Suppressor macrophage treated with lipopolysaccharide for 1 hour (primary cell): ENCODE measurements around the gene UBR4.
"Not testable (repeated sequence)": the region's sequence is repeated elsewhere in the genome, so short reads cannot be mapped to it uniquely, and the experiment has no call there.

Experiments
- DNase-seq, 3 donors: peaks; one replicate each; pipeline ENCODE4 v3.0.0-alpha.2; 2020 to 2022

Gene UBR4

GRCh38 chr1:19209990-19210771, at the start of gene UBR4:
TSS of gene UBR4 (minus strand) at chr1:19210266. CDS start at chr1:19210248, 18 bp downstream.
- peak; percentile 97 to 99 (median 99) for DNase-seq

GRCh38 chr1:19258353-19258752, 48.3 kb upstream of the UBR4 start:
- DNase-seq = no peak

DNA sequence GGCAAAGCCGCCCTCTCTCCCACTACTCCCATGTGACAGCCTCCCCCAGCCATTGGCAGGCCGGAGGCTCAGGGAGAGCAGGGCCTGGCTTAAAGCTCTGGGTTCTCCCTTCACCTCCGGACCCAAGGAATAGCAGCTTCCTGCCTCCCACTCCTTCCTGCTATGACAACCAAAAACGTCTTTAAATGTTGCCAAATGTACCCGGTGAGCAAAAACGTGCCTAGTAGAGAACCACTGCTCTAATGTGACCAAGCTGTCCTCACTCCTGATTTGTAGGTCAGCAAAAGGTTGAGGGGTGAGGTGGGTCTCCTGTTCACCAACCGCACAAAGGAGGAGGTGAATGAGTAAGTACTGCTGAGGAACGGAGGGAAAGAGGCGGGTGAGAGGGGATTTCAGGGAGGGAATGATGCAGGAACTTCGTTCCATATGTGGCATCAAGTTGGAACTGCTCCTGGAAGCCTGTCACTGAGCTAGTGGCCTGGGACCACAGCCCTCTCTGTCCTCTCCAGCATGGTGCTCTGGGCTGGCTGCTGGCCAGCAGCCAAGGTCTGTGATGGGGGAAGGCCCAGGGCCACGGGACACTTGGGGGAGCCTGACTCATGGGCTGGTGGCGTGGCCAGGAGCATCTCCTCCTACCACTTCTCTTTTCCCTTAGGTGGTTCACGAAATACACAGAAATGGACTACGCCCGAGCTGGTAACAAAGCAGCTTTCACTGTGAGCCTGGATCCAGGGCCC, 47.3 kb upstream of the UBR4 start:
- peak; percentile 71 to 90 (median 79) for DNase-seq

DNA sequence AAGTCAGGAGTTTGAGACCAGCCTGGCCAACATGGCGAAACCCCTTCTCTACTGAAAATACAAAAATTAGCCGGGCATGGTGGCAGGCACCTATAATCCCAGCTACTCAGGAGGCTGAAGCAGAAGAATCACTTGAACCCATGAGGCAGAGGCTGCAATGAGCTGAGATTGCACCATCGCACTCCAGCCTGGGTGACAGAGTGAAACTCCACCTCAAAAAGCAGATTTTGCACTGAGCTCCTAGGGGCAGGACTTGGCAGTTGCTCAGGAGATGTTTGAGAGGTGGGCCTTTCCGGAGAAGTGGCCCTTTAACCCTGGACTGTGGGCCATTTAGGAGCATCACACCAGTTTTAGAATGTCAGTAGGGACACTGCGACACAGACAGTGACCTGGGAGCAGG, 46.2 kb upstream of the UBR4 start:
- DNase-seq = not testable (repeated sequence)

DNA sequence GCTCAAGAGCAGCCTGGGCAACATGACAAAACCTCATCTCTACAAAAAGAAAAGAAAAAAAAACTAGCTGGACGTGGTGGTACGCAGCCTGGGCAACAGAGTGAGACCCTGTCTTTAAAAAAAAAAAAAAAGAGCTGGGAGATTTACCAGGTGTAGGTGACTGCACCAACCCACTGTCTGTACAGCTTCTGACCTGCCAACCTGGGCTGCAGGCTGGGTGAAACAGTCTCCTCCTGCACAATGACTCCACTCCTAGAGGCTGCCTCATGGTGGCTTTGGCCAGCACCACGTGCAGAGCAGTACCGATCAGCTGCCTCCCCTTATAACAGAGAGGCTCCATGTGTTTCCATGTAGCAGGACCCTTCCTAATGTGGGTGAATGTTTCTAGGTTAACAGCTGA, 45.2 kb upstream of the UBR4 start:
- DNase-seq = no peak

GRCh38 chr1:19254416-19254815, 44.4 kb upstream of the UBR4 start:
- DNase-seq = no peak

DNA sequence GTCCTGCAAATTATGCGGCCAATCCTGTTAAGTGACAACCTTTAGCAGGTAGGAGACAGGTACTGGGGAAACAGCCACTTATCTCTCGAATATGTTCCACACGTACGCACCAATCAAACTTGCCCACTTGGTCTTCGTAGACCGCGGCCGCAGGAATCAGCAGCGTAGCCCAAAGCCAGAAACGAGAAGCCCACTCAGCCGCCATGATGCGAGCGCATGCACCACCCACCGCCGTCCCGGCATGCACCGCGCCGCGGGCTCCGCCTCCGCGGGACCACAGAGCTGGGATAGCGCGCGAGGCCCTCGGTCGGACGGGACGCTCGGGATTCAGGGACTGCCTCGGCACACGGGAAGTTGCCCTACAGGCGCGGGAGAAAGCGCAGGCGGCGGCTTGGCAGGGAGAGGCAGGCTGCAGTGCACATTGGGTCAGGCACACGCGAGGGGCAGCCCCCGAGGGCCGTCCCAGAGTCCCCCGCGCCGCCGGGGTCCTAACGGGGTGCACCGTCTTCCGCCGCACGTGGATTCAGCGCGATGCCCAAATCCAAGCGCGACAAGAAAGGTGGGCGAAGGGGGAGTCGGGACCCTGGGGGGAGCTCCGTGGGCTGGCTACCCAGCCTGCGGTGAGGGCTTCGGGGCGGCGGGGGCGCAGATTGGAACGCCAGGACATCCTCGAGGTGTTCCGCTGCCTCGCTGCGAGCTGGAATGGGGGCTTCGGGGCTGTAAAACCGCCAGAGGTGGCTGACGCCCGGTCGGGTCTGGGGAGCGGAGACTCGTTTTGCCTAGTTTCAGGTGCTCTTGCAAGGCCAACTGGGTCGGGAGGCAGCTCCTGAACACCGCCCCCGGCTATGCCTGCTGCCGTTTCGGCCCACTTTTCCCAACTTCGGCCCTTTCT, 41.5 kb upstream of the UBR4 start, which contains the start of the genes EMC1 and MRTO4:
EMC1 (minus strand) TSS at position 220 of the 892 bp plus-strand sequence; CDS start at position 205, 15 bp downstream.
MRTO4 (plus strand) TSS at position 501 of the 892 bp plus-strand sequence; CDS start at position 532, 31 bp downstream.
- peak; percentile 91 to 96 (median 93) for DNase-seq

DNA sequence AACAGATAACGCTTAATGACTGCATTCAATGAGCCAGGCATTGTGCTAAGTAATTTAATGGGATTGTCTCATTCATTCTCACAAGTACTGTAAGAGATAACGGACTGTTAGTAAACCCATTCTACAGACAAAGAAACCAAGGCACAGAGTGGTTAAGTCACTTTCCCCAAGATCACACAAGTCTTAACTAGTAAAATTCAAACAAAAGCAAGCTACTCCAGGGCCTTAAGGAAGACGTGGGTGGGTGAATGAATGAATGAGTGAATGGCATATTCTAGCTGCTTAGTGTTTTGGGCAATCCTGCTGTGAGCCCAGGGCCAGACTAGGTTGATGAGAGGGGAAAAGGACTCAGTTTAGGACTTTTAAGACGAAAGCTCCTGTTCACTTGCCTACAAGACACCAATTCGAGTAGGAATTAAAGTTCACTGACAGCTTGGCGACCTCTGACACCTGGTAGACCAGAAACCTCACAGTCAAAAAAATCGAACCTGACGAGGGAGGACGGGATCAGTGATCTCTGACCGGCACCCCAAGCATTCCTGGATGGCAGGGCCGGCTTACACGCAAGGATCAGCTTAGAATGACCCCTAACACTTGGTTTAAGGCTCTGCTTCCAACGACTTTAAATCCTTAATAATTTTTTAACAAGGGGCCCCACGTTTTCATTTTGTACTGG, 40.7 kb upstream of the UBR4 start:
- peak in 1 of 3 donors; percentile 15 for DNase-seq

DNA sequence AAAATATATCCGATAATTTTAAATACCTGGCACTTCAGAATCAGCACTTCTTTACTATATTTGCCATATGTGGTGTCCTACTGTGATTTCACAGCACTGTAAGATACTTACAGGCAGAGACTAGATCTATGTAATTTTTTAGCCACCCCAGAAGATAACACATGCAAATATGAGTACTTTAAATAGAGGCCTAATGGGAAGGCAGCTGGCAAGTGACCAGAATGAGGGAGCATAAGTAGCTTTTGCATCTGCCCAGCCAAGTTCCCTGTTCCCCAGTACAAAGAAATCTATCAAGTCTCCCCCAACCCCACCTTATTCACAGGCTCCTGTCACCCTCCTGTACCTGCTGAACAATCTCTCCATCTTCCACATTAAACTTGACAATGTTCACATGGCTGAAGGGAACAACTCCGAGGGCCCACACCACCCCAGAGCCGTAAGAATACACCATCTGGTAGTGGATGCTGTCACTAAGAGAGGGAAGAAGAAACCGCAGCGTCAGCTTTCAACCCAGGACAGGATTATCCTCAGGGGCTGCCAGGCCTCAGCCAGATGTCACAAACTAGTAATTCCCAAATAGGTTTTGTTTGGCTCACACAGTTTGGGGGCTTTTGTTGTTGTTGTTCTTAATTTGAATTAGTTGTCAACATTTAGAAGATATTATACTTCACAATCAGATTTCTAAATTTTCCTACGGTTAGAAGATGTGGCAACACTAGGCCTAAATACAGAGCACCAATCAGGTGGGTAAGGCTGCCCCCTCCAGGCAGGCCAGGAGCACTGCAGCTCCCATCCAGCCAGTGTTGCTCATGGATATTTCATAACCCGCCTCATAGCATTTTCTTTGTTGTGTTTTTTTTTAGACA, 30.8 kb upstream of the UBR4 start:
- peak; percentile 73 to 81 (median 80) for DNase-seq

- no peak for DNase-seq
Observed at GRCh38 chr1:19239876-19240275, 29.8 kb upstream of the UBR4 start.

GRCh38 chr1:19234224-19234623, 24.2 kb upstream of the UBR4 start:
- DNase-seq = no peak

- DNase-seq = no peak
Observed at GRCh38 chr1:19232524-19232846, 22.4 kb upstream of the UBR4 start.

DNA sequence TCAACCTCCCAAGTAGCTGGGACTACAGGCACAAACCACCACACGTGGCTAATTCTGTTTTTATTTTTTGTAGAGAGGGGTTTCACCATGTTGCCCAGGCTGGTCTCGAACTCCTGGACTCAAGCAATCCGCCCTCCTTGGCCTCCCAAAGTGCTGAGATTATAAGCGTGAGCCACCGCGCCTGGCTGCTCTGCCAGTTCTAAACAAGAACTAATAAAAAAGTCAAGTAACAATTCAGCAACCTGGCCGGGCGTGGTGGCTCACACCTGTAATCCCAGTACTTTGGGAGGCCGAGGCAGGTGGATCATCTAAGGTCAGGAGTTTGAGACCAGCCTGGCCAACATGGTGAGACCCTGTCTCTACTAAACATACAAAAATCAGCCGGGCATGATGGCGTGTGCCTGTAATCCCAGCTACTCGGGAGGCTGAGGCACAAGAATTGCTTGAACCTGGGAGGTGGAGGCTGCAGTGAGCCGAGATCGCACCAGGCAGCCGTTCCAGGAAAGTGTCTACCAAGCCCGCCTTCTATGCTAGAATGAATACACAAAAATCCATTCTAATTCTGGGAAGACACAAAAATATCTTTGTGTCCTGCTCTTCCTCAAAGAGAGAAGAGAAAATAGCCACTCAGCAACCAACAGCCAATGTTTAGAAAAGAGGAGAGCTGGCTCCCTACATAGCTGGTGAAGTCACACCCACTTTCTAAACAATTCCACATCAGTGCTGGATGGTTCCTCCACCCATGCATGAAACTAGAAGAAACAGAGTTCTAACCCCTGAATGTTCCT, 21.9 kb upstream of the UBR4 start:
- not testable (repeated sequence) for DNase-seq

DNA sequence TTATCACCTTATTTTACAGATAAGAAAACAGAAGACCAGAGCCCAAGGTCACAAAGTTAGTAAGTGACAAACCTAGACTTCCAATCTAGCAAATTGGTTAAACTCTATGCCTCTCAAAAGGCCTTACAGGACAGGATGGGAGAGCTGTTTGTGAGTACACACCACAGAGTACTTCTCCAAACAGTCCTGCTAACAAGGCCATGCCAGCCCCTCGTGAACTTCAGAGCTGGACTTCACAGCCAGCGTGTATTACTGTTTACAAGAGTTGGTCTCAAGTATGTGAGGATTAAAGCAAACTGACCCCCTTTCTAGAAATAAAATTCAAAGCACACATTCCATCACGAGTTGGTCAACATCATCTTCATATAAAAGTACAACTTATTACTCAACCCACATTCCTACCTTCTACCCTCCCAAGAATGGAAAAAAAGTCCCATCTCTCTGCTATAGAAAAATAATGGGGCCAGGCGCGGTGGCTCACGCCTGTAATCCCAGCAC, 19.8 kb upstream of the UBR4 start:
- DNase-seq = no peak

DNA sequence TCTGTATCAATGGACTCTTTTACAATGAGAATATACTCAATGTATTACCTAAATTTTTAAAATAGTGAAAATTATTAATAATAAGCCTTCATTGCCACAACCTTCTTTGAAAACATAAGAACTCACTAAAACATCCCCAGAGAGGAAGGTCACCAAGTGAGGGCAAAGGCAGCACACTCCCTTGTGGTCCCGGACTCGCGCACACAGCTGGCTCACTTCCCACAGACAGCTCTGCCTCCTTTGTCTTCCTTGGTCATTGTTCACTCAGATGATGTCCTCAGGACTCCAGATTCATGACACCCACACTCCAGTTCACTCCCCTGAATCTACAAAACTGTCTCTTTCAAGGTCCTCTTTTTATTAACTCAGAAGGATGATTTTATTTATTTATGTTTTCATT, 19.2 kb upstream of the UBR4 start:
- no peak for DNase-seq

GRCh38 chr1:19222979-19223824, 13.1 kb upstream of the UBR4 start:
- DNase-seq = no peak

GRCh38 chr1:19222573-19222972, 12.5 kb upstream of the UBR4 start:
- no peak for DNase-seq

DNA sequence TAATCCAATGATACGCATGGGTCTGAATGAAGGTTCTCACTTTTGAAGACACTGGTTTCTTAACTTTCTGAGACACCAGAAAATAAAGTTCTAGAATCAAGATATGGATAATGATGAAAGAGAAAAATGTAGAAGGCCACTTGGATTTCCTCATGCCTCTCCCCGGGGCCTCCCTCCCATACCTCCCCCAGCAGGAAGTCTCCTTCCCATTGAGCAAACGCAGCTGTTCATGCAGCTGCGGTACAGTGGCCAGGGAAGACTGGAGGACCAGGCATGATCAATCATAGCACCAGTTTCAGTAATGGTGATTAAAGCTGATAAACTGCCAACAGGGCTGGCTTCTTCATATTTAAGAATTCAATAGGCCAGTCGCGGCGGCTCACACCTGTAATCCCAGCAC, 10.9 kb upstream of the UBR4 start:
- no peak for DNase-seq

DNA sequence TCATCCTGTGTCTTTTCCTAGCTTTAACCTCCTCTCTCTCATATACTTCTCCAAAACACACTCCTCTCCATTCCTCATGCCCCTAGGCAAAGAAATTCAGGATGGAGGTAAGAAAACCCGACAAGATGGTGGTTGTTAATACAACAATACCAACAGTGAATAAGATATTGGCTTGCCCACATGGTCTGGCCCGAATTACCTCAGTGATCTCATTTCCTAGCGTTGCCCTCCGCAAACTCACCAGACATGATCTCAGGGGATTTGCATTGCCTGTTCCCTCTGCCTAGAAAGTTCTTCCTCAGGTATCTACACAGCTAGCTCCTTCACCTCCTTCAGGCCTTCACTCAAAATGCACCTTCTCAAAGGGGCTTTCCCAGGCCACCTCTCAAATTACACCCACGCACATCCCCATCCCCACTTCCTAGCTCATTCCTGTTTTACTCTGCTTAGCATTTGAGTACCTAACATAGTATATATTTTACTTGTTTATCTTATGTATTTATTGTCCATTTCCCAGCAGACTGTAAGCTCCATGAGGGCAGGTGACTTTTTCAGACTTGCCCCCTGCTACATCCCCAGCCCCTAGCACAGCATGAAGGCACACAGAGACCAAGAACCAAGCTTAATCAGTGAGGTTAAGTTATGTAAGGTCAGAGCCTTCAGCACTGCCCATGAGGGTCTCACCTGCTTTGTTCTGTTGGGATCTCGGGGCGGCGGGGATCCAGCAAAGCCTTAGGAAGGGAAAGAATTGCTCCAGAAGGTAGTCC, 10.2 kb upstream of the UBR4 start:
- DNase-seq = no peak
